GM19035 (cell line): ENCODE measurements around the gene SETD4.

Experiments used
- ATAC-seq: cut with Tn5 transposase; IDR thresholded peaks from one replicate; pipeline ENCODE4 v1.9.1; 2021; ENCODE audit not compliant: unreplicated experiment

SETD4 gene

GRCh38 chr21:36010801-36011200, 49.5 kb downstream of the SETD4 start:
- no peak for ATAC-seq

- ATAC-seq, result no peak
Observed at GRCh38 chr21:36008505-36008904, 51.8 kb downstream of the SETD4 start.

- no peak for ATAC-seq
Observed at GRCh38 chr21:36005879-36006400, 54.4 kb downstream of the SETD4 start.

- no peak for ATAC-seq
Observed at GRCh38 chr21:36005018-36005417, 55.3 kb downstream of the SETD4 start.

- no peak for ATAC-seq
Observed at GRCh38 chr21:36004441-36004840, 55.9 kb downstream of the SETD4 start.

- ATAC-seq, result no peak
Observed at GRCh38 chr21:36003776-36004175, 56.5 kb downstream of the SETD4 start.

GRCh38 chr21:35996217-35996616, 64.1 kb downstream of the SETD4 start:
- ATAC-seq, result no peak

GRCh38 chr21:35995522-35996088, 64.7 kb downstream of the SETD4 start:
- ATAC-seq, result no peak

GRCh38 chr21:35994613-35995012, 65.7 kb downstream of the SETD4 start:
- no peak for ATAC-seq

GRCh38 chr21:35993875-35994490, 66.3 kb downstream of the SETD4 start:
- no peak for ATAC-seq

- no peak for ATAC-seq
Observed at GRCh38 chr21:35991131-35991530, 69.2 kb downstream of the SETD4 start.

GRCh38 chr21:35990609-35991008, 69.7 kb downstream of the SETD4 start:
- no peak for ATAC-seq

GRCh38 chr21:35989138-35989735, 71.1 kb downstream of the SETD4 start:
- ATAC-seq, result no peak

GRCh38 chr21:35988416-35989137, 71.7 kb downstream of the SETD4 start:
- no peak for ATAC-seq

- no peak for ATAC-seq
Observed at GRCh38 chr21:35987475-35987874, 72.9 kb downstream of the SETD4 start.

GRCh38 chr21:35984654-35985361, 75.5 kb downstream of the SETD4 start:
- no peak for ATAC-seq
